Pancreas (tissue), 10 donors: ENCODE measurements around the gene ARX. TPM values are rescaled to one million over a fixed set of nuclear protein-coding genes. Genes with fewer than 3 reads are reported as not detected.
A peak's percentile ranks its signal among the peaks of the same experiment; 100 is the strongest.

Source experiments
- ATAC-seq, 4 donors: fragments of 200-7000 bp; cut with Tn5 transposase; one replicate each; pipeline versions ENCODE4 v1.8.0 to v1.9.1; 2020; ENCODE audit warnings: mild to moderate bottlenecking in 4 of 4, moderate library complexity in 4 of 4
- DNase-seq, 6 donors: peaks; one replicate each; pipeline ENCODE4 v3.0.0-alpha.2; 2020
- FAIRE-seq: peaks from 2 replicates; lab custom pipeline; 2012; peaks lifted over from hg19 to GRCh38; lab: Jason Lieb, UNC
- H3K27ac ChIP-seq, 4 donors: fragments of 200-600 bp; sonication (generic); 1 replicate in 3 of 4; 2 replicates in 1 of 4; pipeline versions ENCODE4 v1.5.0 to v1.8.0; 2020
- H3K27me3 ChIP-seq, 4 donors: fragments of 200-600 bp; one replicate each; pipeline ENCODE4 v1.8.0; 2021
- H3K36me3 ChIP-seq, 3 donors: fragments of 200-600 bp; sonication (generic) in 1 of 3; one replicate each; pipeline versions ENCODE4 v1.5.0 to v1.8.0; 2020 to 2021
- H3K4me1 ChIP-seq, 3 donors: fragments of 200-600 bp; one replicate each; pipeline ENCODE4 v1.8.0; 2021
- H3K4me3 ChIP-seq, 4 donors: fragments of 200-600 bp; sonication (generic) in 2 of 4; one replicate each; pipeline versions ENCODE4 v1.5.0 to v1.8.0; 2020 to 2021
- H3K9me3 ChIP-seq, 4 donors: fragments of 200-600 bp; one replicate each; pipeline ENCODE4 v1.8.0; 2021
- CTCF ChIP-seq, 4 donors: fragments of 200-600 bp; sonication (generic) in 3 of 4; IDR thresholded peaks; one replicate each; pipeline versions ENCODE4 v1.5.0 to v1.8.0; 2021; ENCODE audit warnings: antibody characterized with exemption in 4 of 4
- WGBS, 2 donors: extraction: QIAGEN DNeasy Blood & Tissue Kit; methylation state at CpG; one replicate each; pipeline ENCODE4 v1.1.7; 2013; 5-methylcytosine and 5-hydroxymethylcytosine counted together
- intact Hi-C, 3 donors: fragments of 100-400 bp; cut with DNase I; formaldehyde crosslinking; loops; one replicate each; pipeline versions ENCODE4 v1.11.1 to v1.14.2; 2022
- polyA plus RNA-seq, 2 donors: library from polyadenylated mRNA; stranded (reverse); fragments of 200-250 nt; gene quantifications; one replicate each; pipeline ENCODE4 v1.2.3, GENCODE V29; 2013
- total RNA-seq, 6 donors: library from RNA; stranded (reverse); fragmentation: NEBNext Ultra II Directional in 4 of 6; extraction: Animal tissue kit (Norgen Biotek cat#: 25700) in 4 of 6; gene quantifications; one replicate each; pipeline versions ENCODE4 v1.2.1 to v1.2.4, GENCODE V29; 2021 to 2023
- donor health status: healthy with polysubstance abuse.
- donor health status: DM: no; HTN: no; CAD: no; lungs with moderate emphysema.
- donor health status: DM: no; HTN: no; CAD: no.
- donor health status: control.
- donor health status: control.
- donor health status: Bipolar disorder and iron deficiency.
- donor health status: DM: yes; HTN: yes; CAD: no.
- donor health status: DM: no; HTN: no; CAD: no.
- donor health status: DM: no; HTN: no; CAD: no.
- donor health status: DM: yes; HTN: yes; CAD: no.

ARX gene
- total and polyA plus RNA-seq, 8 donors: 0.32 to 9.6 (median 1.5) TPM

GRCh38 chrX:25010784-25011588 lies 4.8 kb downstream of the ARX start:
- Histone ChIP-seq H3K4me3 (no peak overlapping the region), H3K27me3 (peaks cover 0 to 76% (median 9%) of the 10 kb centered on the region in 4 donors), H3K36me3 (no peaks in the 10 kb centered on the region), H3K27ac (no peak overlapping the region), H3K4me1 (no peaks in the 10 kb centered on the region), H3K9me3 (no peaks in the 10 kb centered on the region)
- 12 to 24% methylated on average over 33 of the region's 33 CpGs for WGBS, 2 donors
- DNase-seq: no peak
- no peak for ATAC-seq
- no peak for FAIRE-seq
- intact Hi-C loops: no loop called here
- TF ChIP-seq CTCF (IDR thresholded peaks at IDR 0.05): no peak

GRCh38 chrX:25009407-25009806 lies 6.4 kb downstream of the ARX start:
- ATAC-seq (peak in 2 of 4 donors; percentile 39 to 50), FAIRE-seq (no peak), DNase-seq (no peak)
- intact Hi-C loops: no loop called here
- Histone ChIP-seq H3K36me3 (no peaks in the 10 kb centered on the region), H3K4me3 (no peak overlapping the region), H3K27me3 (peaks cover 0 to 76% (median 10%) of the 10 kb centered on the region in 4 donors), H3K9me3 (no peaks in the 10 kb centered on the region), H3K27ac (no peak overlapping the region), H3K4me1 (peaks cover 0 to 5% (median 2%) of the 10 kb centered on the region in 3 donors)
- WGBS, 2 donors: 33 to 41% methylated on average over 7 of the region's 7 CpGs
- TF ChIP-seq CTCF (IDR thresholded peaks at IDR 0.05): no peak

GRCh38 chrX:25007059-25008053 lies 8.4 kb downstream of the ARX start:
- Histone ChIP-seq H3K36me3 (no peaks in the 10 kb centered on the region), H3K27me3 (peaks cover 0 to 65% (median 10%) of the 10 kb centered on the region in 4 donors), H3K27ac (no peak overlapping the region), H3K4me3 (peak overlapping the region in 1 of 4 donors; percentile 10), H3K9me3 (no peaks in the 10 kb centered on the region), H3K4me1 (peaks cover 0 to 5% (median 2%) of the 10 kb centered on the region in 3 donors)
- intact Hi-C loops: no loop called here
- DNase-seq (peak in 1 of 6 donors; percentile 69), ATAC-seq (peak in 1 of 4 donors; percentile 30), FAIRE-seq (no peak)
- no peak for TF ChIP-seq CTCF (IDR thresholded peaks at IDR 0.05)
- WGBS, 2 donors: 8 to 19% methylated on average over 47 to 63 of the region's 64 CpGs

GRCh38 chrX:25006586-25007058 lies 9.1 kb downstream of the ARX start:
- ATAC-seq (no peak), DNase-seq (no peak), FAIRE-seq (no peak)
- no peak for TF ChIP-seq CTCF (IDR thresholded peaks at IDR 0.05)
- intact Hi-C loops: no loop called here
- Histone ChIP-seq H3K27ac (no peak overlapping the region), H3K36me3 (no peaks in the 10 kb centered on the region), H3K9me3 (no peaks in the 10 kb centered on the region), H3K27me3 (peaks cover 0 to 58% (median 10%) of the 10 kb centered on the region in 4 donors), H3K4me3 (peak overlapping the region in 1 of 4 donors; percentile 10), H3K4me1 (peaks cover 0 to 5% (median 2%) of the 10 kb centered on the region in 3 donors)
- 24 to 25% methylated on average over 7 of the region's 7 CpGs for WGBS, 2 donors
